ENCODE results near the gene PTTG1.

Gene PTTG1

GRCh38 chr5:160377651-160378050 lies 44.0 kb upstream of the PTTG1 start:
- Histone ChIP-seq H3K36me3 (ENCODE audit: insufficient read depth) (no peaks in the 10 kb centered on the region), H3K27ac (no peak overlapping the region), H3K4me2 (no peak overlapping the region), H3K27me3 (ENCODE audit: insufficient read depth, low read depth) (no peaks in the 10 kb centered on the region), H3K4me3 (IDR thresholded peaks at IDR 0.05; ENCODE audit: insufficient read depth, low read depth, low read length) (no peak overlapping the region), H3K9ac (no peak overlapping the region), H3K79me2 (ENCODE audit: insufficient read depth, low read depth) (no peaks in the 10 kb centered on the region), H3K4me1 (ENCODE audit: low read depth, poor library complexity, severe bottlenecking) (no peaks in the 10 kb centered on the region), H4K20me1 (ENCODE audit: insufficient read depth) (no peaks in the 10 kb centered on the region), H2AFZ (ENCODE audit: low read depth) (no peak overlapping the region)
- no peak for TF ChIP-seq CTCF (conservative IDR thresholded peaks at IDR 0.05; ENCODE audit: low read depth, low read length)

GRCh38 chr5:160378330-160378729 lies 43.3 kb upstream of the PTTG1 start:
- Histone ChIP-seq H4K20me1 (ENCODE audit: insufficient read depth) (no peaks in the 10 kb centered on the region), H3K27ac (no peak overlapping the region), H3K4me3 (IDR thresholded peaks at IDR 0.05; ENCODE audit: insufficient read depth, low read depth, low read length) (no peak overlapping the region), H2AFZ (ENCODE audit: low read depth) (no peak overlapping the region), H3K79me2 (ENCODE audit: insufficient read depth, low read depth) (no peaks in the 10 kb centered on the region), H3K4me2 (no peak overlapping the region), H3K9ac (no peak overlapping the region), H3K27me3 (ENCODE audit: insufficient read depth, low read depth) (no peaks in the 10 kb centered on the region), H3K36me3 (ENCODE audit: insufficient read depth) (no peaks in the 10 kb centered on the region), H3K4me1 (ENCODE audit: low read depth, poor library complexity, severe bottlenecking) (no peaks in the 10 kb centered on the region)
- TF ChIP-seq CTCF (conservative IDR thresholded peaks at IDR 0.05; ENCODE audit: low read depth, low read length): no peak

- H3K36me3 ChIP-seq (ENCODE audit: insufficient read depth): no peaks in the 10 kb centered on the region
- no peaks in the 10 kb centered on the region for H3K4me1 ChIP-seq (ENCODE audit: low read depth, poor library complexity, severe bottlenecking)
- H3K27ac ChIP-seq: no peak overlapping the region
- H3K9ac ChIP-seq: no peak overlapping the region
- no peak overlapping the region for H3K4me3 ChIP-seq (IDR thresholded peaks at IDR 0.05; ENCODE audit: insufficient read depth, low read depth, low read length)
- no peak overlapping the region for H2AFZ ChIP-seq (ENCODE audit: low read depth)
- no peaks in the 10 kb centered on the region for H3K79me2 ChIP-seq (ENCODE audit: insufficient read depth, low read depth)
- no peak overlapping the region for H3K4me2 ChIP-seq
- no peaks in the 10 kb centered on the region for H4K20me1 ChIP-seq (ENCODE audit: insufficient read depth)
- TF ChIP-seq CTCF (conservative IDR thresholded peaks at IDR 0.05; ENCODE audit: low read depth, low read length): no peak
- no peaks in the 10 kb centered on the region for H3K27me3 ChIP-seq (ENCODE audit: insufficient read depth, low read depth)
These were observed 42.1 kb upstream of the PTTG1 start for GRCh38 chr5:160379511-160379910.

- Histone ChIP-seq H4K20me1 (ENCODE audit: insufficient read depth) (no peaks in the 10 kb centered on the region), H3K4me2 (no peak overlapping the region), H3K27me3 (ENCODE audit: insufficient read depth, low read depth) (no peaks in the 10 kb centered on the region), H3K9ac (no peak overlapping the region), H3K4me3 (IDR thresholded peaks at IDR 0.05; ENCODE audit: insufficient read depth, low read depth, low read length) (no peak overlapping the region), H2AFZ (ENCODE audit: low read depth) (no peak overlapping the region), H3K4me1 (ENCODE audit: low read depth, poor library complexity, severe bottlenecking) (no peaks in the 10 kb centered on the region), H3K79me2 (ENCODE audit: insufficient read depth, low read depth) (no peaks in the 10 kb centered on the region), H3K36me3 (ENCODE audit: insufficient read depth) (no peaks in the 10 kb centered on the region), H3K27ac (no peak overlapping the region)
- TF ChIP-seq CTCF (conservative IDR thresholded peaks at IDR 0.05; ENCODE audit: low read depth, low read length): no peak
These were observed 41.6 kb upstream of the PTTG1 start for GRCh38 chr5:160380041-160380440.

GRCh38 chr5:160382346-160382745 lies 39.3 kb upstream of the PTTG1 start:
- H3K36me3 ChIP-seq (ENCODE audit: insufficient read depth): no peaks in the 10 kb centered on the region
- no peaks in the 10 kb centered on the region for H3K27me3 ChIP-seq (ENCODE audit: insufficient read depth, low read depth)
- no peaks in the 10 kb centered on the region for H3K4me1 ChIP-seq (ENCODE audit: low read depth, poor library complexity, severe bottlenecking)
- no peak overlapping the region for H3K27ac ChIP-seq
- no peaks in the 10 kb centered on the region for H4K20me1 ChIP-seq (ENCODE audit: insufficient read depth)
- no peaks in the 10 kb centered on the region for H3K79me2 ChIP-seq (ENCODE audit: insufficient read depth, low read depth)
- H3K4me2 ChIP-seq: no peak overlapping the region
- no peak for TF ChIP-seq CTCF (conservative IDR thresholded peaks at IDR 0.05; ENCODE audit: low read depth, low read length)
- H3K9ac ChIP-seq: no peak overlapping the region
- no peak overlapping the region for H2AFZ ChIP-seq (ENCODE audit: low read depth)
- H3K4me3 ChIP-seq (IDR thresholded peaks at IDR 0.05; ENCODE audit: insufficient read depth, low read depth, low read length): no peak overlapping the region

All from KMS-11 (cell line).